GM23338 (cell line): ENCODE measurements around the gene CHMP4A.
"Not testable (repeated sequence)": the region's sequence is repeated elsewhere in the genome, so short reads cannot be mapped to it uniquely, and the experiment has no call there.

Experiments
- CREB1 ChIP-seq: fragments of 250-450 bp; sonication (Bioruptor Pico); IDR thresholded peaks from 2 replicates; pipeline ENCODE4 v1.5.0; 2020; ENCODE audit warnings: low read depth, mild to moderate bottlenecking, moderate library complexity
- CTCF ChIP-seq, 2 experiments: fragments of 200-600 bp in 1 of 2; sonication (generic) in 1 of 2; conservative IDR thresholded peaks; 2 replicates each; pipeline versions ENCODE4 v1.5.1 to v1.6.1; 2016 to 2017; ENCODE audit warnings: antibody characterized with exemption in 2 of 2, low read depth in 2 of 2, mild to moderate bottlenecking in 2 of 2, moderate library complexity in 1 of 2
- ETS1 ChIP-seq: IDR thresholded peaks from 2 replicates; pipeline ENCODE4 v1.6.1; 2016; ENCODE audit warnings: antibody characterized with exemption
- EZH2 ChIP-seq: fragments of 200-600 bp; sonication (generic); IDR thresholded peaks from one replicate; pipeline ENCODE4 v1.8.0; 2017; ENCODE audit warnings: antibody characterized with exemption, mild to moderate bottlenecking, low read depth; ENCODE audit not compliant: unreplicated experiment
- EZH2phosphoT487 ChIP-seq: fragments of 200-600 bp; sonication (generic); IDR thresholded peaks from one replicate; pipeline ENCODE4 v1.8.1; 2018; ENCODE audit warnings: antibody characterized with exemption; ENCODE audit not compliant: unreplicated experiment
- JUNB ChIP-seq: IDR thresholded peaks from one replicate; pipeline ENCODE4 v1.6.1; 2016; ENCODE audit warnings: antibody characterized with exemption; ENCODE audit not compliant: unreplicated experiment
- NANOG ChIP-seq: IDR thresholded peaks from 2 replicates; pipeline ENCODE4 v1.6.1; 2016; ENCODE audit warnings: antibody characterized with exemption, borderline replicate concordance
- POLR2AphosphoS5 ChIP-seq: IDR thresholded peaks from 2 replicates; pipeline ENCODE4 v1.6.1; 2016; ENCODE audit warnings: antibody characterized with exemption, low read depth
- REST ChIP-seq: IDR thresholded peaks from one replicate; pipeline ENCODE4 v1.6.1; 2018; ENCODE audit warnings: antibody characterized with exemption; ENCODE audit not compliant: unreplicated experiment
- STAT1 ChIP-seq: IDR thresholded peaks from one replicate; pipeline ENCODE4 v1.6.1; 2016; ENCODE audit warnings: antibody characterized with exemption; ENCODE audit not compliant: unreplicated experiment
- ZNF114 ChIP-seq: fragments of 250-450 bp; sonication (Bioruptor Pico); IDR thresholded peaks from 2 replicates; pipeline ENCODE4 v1.5.0; 2020; ENCODE audit warnings: mild to moderate bottlenecking, moderate library complexity
- ZNF331 ChIP-seq: fragments of 250-450 bp; sonication (Bioruptor Pico); IDR thresholded peaks from 2 replicates; pipeline ENCODE4 v1.5.0; 2020; ENCODE audit warnings: low read depth, mild to moderate bottlenecking, moderate library complexity

GRCh38 chr14:24202538-24202937 lies 10.8 kb downstream of the CHMP4A start:
- not testable (repeated sequence) for TF ChIP-seq POLR2AphosphoS5; CTCF (conservative IDR thresholded peaks at IDR 0.05; ENCODE audit: low read depth in 2 of 2); EZH2; JUNB; CREB1; REST; EZH2phosphoT487; ETS1; ZNF114 (CRISPR knock-in tag); ZNF331 (CRISPR knock-in tag); STAT1; NANOG
